ENCODE measurements around the gene COMMD1. TPM values are rescaled to one million over a fixed set of nuclear protein-coding genes. Genes with fewer than 3 reads are reported as not detected.
A peak's percentile ranks its signal among the peaks of the same experiment; 100 is the strongest.
"Not testable (repeated sequence)": the region's sequence is repeated elsewhere in the genome, so short reads cannot be mapped to it uniquely, and the experiment has no call there.

COMMD1 gene
- total RNA-seq, 1 experiment from 2014 or later = 31.7 TPM

GRCh38 chr2:61911510-61911909 lies 6.0 kb downstream of the COMMD1 start:
- no peaks in the 10 kb centered on the region for H3K9me3 ChIP-seq (ENCODE audit: low read length)
- ATAC-seq = no peak
- no peaks in the 10 kb centered on the region for H3K27me3 ChIP-seq (ENCODE audit: low read length)
- no peaks in the 10 kb centered on the region for H4K20me1 ChIP-seq (ENCODE audit: low read length)
- no peak overlapping the region for H3K9ac ChIP-seq (ENCODE audit: low read length)
- H3K4me2 ChIP-seq (ENCODE audit: low read length) = no peak overlapping the region
- no peak for DNase-seq
- no peak overlapping the region for H3K27ac ChIP-seq (ENCODE audit: low read length)
- no peak overlapping the region for H2AFZ ChIP-seq (ENCODE audit: low read length)
- no peaks in the 10 kb centered on the region for H3F3A ChIP-seq (ENCODE audit: low read length, unreplicated experiment)
- intact Hi-C loops (cut with micrococcal nuclease) = loop anchor here (10.0 kb wide), 1 partner anchor 283 kb away; the partner anchor contains the start of gene B3GNT2
- POLR2A ChIA-PET (ENCODE audit: unreplicated experiment) = no interaction called here
- no TSS peak for BruUV-seq (replicated peaks)
- no peaks in the 10 kb centered on the region for H3K9me2 ChIP-seq (replicated peaks; ENCODE audit: low read length)
- TF ChIP-seq EZH2 (IDR thresholded peaks at IDR 0.05; ENCODE audit: low read length, unreplicated experiment) = no peak
- TF ChIP-seq EZH2phosphoT487 (IDR thresholded peaks at IDR 0.05; ENCODE audit: borderline replicate concordance, low read length) = no peak
- peak; percentile 36; the same call in 1 of the 2 replicates for TF ChIP-seq CTCF (conservative IDR thresholded peaks at IDR 0.05; ENCODE audit: low read depth, low read length)
- no peaks in the 10 kb centered on the region for H3K36me3 ChIP-seq (ENCODE audit: low read depth, low read length)
- peaks cover 4% of the 10 kb centered on the region; the same call in 1 of the 2 replicates for H3K4me1 ChIP-seq (ENCODE audit: insufficient read depth, low read length)
- peaks cover 6% of the 10 kb centered on the region for H3K79me2 ChIP-seq (ENCODE audit: low read length)
- no peak overlapping the region for H3K4me3 ChIP-seq (ENCODE audit: low read length)
- CTCF ChIA-PET = no interaction called here

GRCh38 chr2:61914794-61915193 lies 9.3 kb downstream of the COMMD1 start:
- H3K36me3 ChIP-seq (ENCODE audit: low read depth, low read length); H3K4me2 ChIP-seq (ENCODE audit: low read length); DNase-seq; H3F3A ChIP-seq (ENCODE audit: low read length, unreplicated experiment); BruUV-seq (replicated peaks); H3K9me2 ChIP-seq (replicated peaks; ENCODE audit: low read length); H3K4me1 ChIP-seq (ENCODE audit: insufficient read depth, low read length); H3K79me2 ChIP-seq (ENCODE audit: low read length); H3K9me3 ChIP-seq (ENCODE audit: low read length); ATAC-seq; H3K27ac ChIP-seq (ENCODE audit: low read length); H3K4me3 ChIP-seq (ENCODE audit: low read length); POLR2A ChIA-PET (ENCODE audit: unreplicated experiment); H4K20me1 ChIP-seq (ENCODE audit: low read length); CTCF ChIA-PET; H3K9ac ChIP-seq (ENCODE audit: low read length); H3K27me3 ChIP-seq (ENCODE audit: low read length); H2AFZ ChIP-seq (ENCODE audit: low read length): not testable (repeated sequence)
- intact Hi-C loops (cut with micrococcal nuclease) = loop anchor here (5.0 to 10.0 kb wide), 2 partner anchors 78 to 280 kb away; partner anchors contain the start of gene B3GNT2

GRCh38 chr2:61920548-61920947 lies 15.1 kb downstream of the COMMD1 start:
- BruUV-seq (replicated peaks) = no TSS peak
- ATAC-seq = no peak
- no peaks in the 10 kb centered on the region for H4K20me1 ChIP-seq (ENCODE audit: low read length)
- H3K27me3 ChIP-seq (ENCODE audit: low read length) = no peaks in the 10 kb centered on the region
- no peaks in the 10 kb centered on the region for H3K79me2 ChIP-seq (ENCODE audit: low read length)
- H3F3A ChIP-seq (ENCODE audit: low read length, unreplicated experiment) = no peaks in the 10 kb centered on the region
- no peak overlapping the region for H3K4me3 ChIP-seq (ENCODE audit: low read length)
- no peaks in the 10 kb centered on the region for H3K9me2 ChIP-seq (replicated peaks; ENCODE audit: low read length)
- ChIA-PET CTCF (no interaction called here), POLR2A (ENCODE audit: unreplicated experiment) (no interaction called here)
- TF ChIP-seq EZH2 (IDR thresholded peaks at IDR 0.05; ENCODE audit: low read length, unreplicated experiment) = no peak
- no peak for TF ChIP-seq CTCF (conservative IDR thresholded peaks at IDR 0.05; ENCODE audit: low read depth, low read length)
- H3K27ac ChIP-seq (ENCODE audit: low read length) = no peak overlapping the region
- no peak overlapping the region for H3K9ac ChIP-seq (ENCODE audit: low read length)
- H3K4me1 ChIP-seq (ENCODE audit: insufficient read depth, low read length) = no peaks in the 10 kb centered on the region
- no peak for DNase-seq
- intact Hi-C loops (cut with micrococcal nuclease) = no loop called here
- no peaks in the 10 kb centered on the region for H3K36me3 ChIP-seq (ENCODE audit: low read depth, low read length)
- no peak overlapping the region for H3K4me2 ChIP-seq (ENCODE audit: low read length)
- no peak overlapping the region for H2AFZ ChIP-seq (ENCODE audit: low read length)
- no peaks in the 10 kb centered on the region for H3K9me3 ChIP-seq (ENCODE audit: low read length)

All from PC-3 (cell line).